GM21825 (cell line): ENCODE data around the gene SGTA.
"Not testable (repeated sequence)": the region's sequence is repeated elsewhere in the genome, so short reads cannot be mapped to it uniquely, and the experiment has no call there.

Experiments
- ATAC-seq: cut with Tn5 transposase; IDR thresholded peaks from one replicate; pipeline ENCODE4 v1.9.1; 2021; ENCODE audit warnings: mild to moderate bottlenecking, moderate library complexity; ENCODE audit not compliant: unreplicated experiment

SGTA gene, protein sequence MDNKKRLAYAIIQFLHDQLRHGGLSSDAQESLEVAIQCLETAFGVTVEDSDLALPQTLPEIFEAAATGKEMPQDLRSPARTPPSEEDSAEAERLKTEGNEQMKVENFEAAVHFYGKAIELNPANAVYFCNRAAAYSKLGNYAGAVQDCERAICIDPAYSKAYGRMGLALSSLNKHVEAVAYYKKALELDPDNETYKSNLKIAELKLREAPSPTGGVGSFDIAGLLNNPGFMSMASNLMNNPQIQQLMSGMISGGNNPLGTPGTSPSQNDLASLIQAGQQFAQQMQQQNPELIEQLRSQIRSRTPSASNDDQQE

DNA sequence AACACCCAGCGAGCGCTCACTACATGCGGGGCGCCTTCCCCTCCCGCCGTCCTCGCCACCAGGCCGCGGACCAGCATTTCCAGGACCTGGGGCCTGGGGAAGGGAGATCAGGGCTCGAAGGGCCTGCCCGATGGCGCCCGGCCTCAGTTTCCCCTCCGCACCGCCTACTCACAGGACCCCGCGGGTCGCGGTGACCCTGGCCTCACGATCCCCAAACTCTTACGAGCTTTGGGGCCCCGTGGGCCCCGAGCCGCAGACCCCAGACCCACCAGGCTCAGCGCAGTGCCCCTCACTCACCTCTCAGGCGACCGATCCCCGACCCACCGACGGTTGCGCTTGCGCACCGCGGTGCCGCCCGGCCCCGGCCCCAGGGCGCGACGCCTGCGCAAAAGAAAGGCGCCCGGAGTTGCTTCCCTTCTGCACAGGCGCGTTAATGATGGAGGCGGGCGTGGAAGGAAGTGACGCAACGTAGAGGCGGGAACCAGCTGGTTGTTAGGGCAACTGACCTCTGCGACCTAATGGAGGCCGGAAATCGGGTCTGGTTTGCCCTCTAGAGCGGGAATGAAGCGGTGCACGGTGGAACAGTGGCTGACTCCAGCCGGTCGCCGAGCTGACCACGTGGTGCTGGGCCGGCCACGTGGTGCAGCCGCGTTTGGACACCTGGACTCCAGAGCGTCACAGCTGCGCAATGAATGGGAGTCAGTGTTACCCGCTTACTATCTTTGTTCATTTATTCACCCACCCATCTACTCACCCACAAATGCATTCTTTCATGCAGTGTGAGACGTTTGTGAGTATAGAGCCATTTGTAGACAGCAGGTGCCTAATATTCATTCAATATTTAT is at the start of gene SGTA:
Gene SGTA, minus strand, starts transcription at position 338 of the 845 bp plus-strand sequence. CDS start 14,205 bp downstream, outside the sequence.
- peak; percentile 74 for ATAC-seq

DNA sequence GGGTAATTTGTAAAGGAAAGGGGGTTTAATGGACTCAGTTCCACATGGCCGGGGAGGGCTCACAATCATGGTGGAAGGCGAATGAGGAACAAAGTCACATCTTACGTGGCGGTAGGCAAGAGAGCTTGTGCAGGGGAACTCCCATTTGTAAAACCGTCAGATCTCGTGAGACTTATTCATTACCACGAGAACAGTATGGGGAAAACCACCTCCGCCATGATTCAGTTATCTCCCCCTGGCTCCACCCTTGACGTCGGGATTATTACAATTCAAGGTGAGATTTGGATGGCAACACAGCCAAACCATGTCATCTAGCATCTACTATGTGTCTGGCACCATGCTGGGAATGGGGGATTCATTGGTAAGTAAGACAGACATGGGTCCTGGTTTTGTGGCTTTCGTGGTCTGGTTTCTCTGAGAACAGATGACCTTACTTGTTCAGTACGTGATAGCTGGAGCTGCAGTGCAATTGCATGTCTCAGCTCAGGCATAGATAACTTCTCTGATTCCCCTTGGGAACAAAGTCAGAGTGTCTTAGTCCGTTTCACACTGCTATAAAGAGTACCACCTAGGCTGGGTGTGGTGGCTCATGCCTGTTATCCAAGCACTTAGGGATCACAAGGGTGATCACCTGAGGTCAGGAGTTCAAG is 44.9 kb upstream of the SGTA start:
- ATAC-seq: no peak

DNA sequence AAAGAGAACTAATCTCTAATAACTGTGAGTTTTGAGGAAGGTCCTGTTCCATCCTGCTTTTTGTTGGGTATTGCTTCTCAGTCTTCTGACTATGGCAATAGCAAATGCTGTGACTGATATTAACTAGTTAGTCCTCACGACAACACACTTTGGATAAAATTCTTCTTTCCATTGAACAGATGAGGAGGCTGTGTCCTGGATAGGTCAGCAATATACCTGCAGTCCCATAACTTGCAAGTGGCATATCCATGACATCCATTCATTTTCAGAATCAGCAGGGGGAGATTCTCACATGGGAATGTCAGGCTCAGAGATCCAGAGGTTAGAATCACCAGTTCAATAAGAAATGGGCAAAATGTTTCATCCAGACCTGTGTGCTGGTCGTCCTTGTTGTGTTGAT is 43.9 kb upstream of the SGTA start:
- no peak for ATAC-seq

GRCh38 chr19:2824129-2824528 is 41.1 kb upstream of the SGTA start:
- no peak for ATAC-seq

DNA sequence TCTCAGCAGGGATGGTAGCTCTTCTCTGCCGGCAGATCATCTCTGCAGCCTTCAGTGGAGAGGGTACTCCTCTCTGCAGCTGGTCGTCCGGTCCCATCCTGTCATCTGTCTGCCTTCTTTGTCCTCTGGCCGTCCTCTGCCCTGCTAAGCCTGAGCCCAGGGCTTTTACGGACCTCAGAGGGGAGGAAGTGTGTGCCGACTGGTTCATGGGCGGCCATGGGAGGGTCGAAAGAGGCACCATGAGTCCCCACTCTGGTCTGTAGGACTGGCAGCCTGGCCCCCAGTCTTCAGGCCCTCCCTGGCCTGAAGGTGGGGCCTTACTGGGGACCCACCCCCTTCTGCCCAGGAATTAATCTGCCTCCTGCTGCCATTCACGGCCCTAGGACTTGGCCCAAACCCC is 40.6 kb upstream of the SGTA start:
- ATAC-seq: no peak

DNA sequence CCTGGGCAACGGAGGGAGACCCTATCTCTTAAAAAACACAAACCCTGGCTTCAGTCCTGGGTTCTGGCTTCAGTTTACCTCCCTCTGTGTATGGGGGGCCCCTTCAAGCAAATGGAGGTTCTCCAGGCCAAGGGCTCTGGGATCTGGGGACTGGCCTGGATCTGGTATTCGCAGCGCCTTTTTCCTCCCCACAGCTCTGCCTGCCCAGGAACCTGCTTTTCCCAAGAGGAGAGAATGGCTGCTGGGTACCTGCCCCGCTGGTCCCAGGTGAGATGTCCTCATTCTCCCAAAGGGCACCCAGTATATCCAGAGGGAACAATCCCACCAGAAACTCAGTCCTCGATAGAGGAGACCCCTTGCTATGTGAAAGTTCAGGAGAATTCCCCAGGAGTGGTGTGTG is 39.8 kb upstream of the SGTA start:
- no peak for ATAC-seq

GRCh38 chr19:2820112-2820702 is 37.1 kb upstream of the SGTA start:
- ATAC-seq: peak; percentile 26

DNA sequence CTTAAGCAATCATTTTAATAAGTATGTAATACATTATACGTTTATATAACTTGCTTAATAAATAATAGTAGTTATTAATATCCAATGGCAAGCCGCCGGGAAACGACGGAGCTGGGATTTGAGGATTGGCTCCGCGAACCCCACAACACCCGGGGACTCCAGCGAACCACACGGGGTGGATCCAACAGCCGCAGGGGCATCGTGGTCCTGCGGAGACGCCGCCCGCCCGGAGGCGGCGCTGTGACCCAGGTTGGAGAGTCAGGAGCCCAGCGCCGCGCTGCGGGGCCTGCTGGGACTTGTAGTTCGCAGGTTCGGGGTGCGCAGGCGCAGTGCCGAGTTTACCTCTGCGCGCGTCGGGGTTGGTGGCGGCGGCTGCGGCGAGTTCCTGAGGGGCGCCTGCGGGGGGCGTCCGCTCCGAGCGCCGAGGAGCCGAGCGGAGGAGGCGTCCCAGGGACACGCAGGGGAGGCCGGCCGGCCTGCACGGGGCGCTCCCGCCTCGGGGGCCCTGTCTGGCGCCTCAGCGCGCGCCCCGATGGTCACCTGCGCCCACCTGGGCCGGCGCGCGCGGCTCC is 36.6 kb upstream of the SGTA start, which contains the start of gene ZNF554:
Gene ZNF554, plus strand, starts transcription at position 329 of the 572 bp plus-strand sequence. Its CDS starts 204 bp downstream, at position 533.
- ATAC-seq: peak; percentile 78

DNA sequence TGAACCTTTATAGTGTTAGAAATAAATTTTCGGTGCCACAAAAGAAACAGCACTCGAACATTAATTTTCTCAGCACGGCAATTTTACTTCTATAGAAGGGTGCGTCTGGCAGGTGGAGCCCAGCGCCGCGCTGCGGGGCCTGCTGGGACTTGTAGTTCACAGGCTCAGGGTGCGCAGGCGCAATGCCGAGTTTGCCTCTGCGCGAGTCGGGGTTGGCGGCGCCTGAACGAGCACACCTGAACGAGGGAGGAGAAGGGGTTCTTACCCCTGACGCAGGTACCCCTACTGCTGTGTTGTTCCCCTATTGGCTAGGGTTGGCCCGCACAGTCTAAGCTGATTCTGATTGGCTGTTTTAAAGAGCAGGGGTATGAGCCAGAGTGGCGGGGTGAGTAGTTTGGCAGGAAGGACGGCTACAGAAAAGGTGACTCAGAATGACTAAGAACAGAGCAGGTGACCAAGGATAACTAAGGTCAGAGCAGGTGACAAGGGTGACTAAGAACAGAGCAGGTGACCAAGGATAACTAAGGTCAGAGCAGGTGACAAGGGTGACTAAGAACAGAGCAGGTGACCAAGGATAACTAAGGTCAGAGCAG is 34.3 kb upstream of the SGTA start:
- ATAC-seq: not testable (repeated sequence)

GRCh38 chr19:2816641-2817040 is 33.6 kb upstream of the SGTA start:
- ATAC-seq: no peak

GRCh38 chr19:2815923-2816322 is 32.9 kb upstream of the SGTA start:
- no peak for ATAC-seq

- ATAC-seq: no peak
These were observed 32.1 kb upstream of the SGTA start for GRCh38 chr19:2815191-2815614.

DNA sequence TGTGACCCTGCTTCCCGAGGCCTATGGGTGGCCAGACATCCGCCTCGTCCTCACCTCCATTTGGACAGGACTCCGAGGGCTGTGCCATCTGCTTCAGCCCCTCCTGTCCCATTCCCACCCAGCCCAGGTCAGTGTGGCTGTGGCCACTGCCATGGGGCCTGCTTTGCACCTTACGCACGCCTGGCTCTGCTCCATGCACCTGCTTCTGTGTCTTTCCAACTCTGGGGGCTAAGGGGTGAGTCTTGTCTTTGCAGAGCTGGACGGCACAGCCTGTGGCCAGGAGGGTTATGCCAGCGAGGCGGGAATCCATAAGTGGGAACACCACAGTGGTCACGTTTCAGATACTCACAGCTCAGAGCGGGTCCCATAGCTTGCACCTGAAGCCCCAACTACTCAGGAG is 31.4 kb upstream of the SGTA start:
- ATAC-seq: no peak

GRCh38 chr19:2813235-2814160 is 30.4 kb upstream of the SGTA start:
- no peak for ATAC-seq

- no peak for ATAC-seq
These were observed 29.6 kb upstream of the SGTA start for GRCh38 chr19:2812414-2813234.

- no peak for ATAC-seq
These were observed 28.8 kb upstream of the SGTA start for GRCh38 chr19:2811735-2812413.

DNA sequence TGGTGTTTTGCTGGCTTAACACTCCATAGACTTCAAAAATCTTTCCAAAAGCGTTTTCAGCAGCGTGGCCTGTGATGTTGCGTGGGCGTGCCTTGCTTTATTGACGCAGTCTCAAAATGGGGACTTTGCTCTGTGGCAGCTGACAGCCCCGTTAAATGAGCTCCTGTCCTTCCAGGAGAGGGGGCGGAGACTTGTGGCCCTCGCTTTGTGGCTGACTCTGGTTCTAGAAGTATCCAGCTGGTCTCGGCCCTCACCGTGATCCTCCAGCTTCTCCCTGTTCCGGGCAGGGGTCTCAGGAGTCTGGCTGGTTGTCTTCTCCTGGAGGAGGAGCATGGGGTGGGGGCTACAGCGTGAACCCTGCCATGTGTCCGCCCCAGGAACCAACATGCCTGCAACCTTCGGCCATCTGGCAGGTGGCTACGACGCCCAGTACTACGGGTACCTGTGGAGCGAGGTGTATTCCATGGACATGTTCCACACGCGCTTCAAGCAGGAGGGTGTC is 28.2 kb upstream of the SGTA start:
- ATAC-seq: no peak
